Psoas muscle (tissue), 8 donors: Measurements from ENCODE around the gene TMEM167A. TPM values are rescaled to one million over a fixed set of nuclear protein-coding genes. Genes with fewer than 3 reads are reported as not detected.

Source experiments
- ATAC-seq, 4 donors: fragments of 200-7000 bp; cut with Tn5 transposase; one replicate each; pipeline ENCODE4 v1.9.1; 2020; ENCODE audit warnings: moderate library complexity in 3 of 4, mild to moderate bottlenecking in 2 of 4
- DNase-seq, 2 donors: peaks; one replicate each; pipeline ENCODE4 v3.0.0-alpha.2; 2020
- H3K27ac ChIP-seq: fragments of 200-600 bp; one replicate; pipeline ENCODE4 v1.8.0; 2022
- H3K27me3 ChIP-seq, 3 donors: fragments of 200-600 bp in 1 of 3; one replicate each; pipeline versions ENCODE4 v1.6.1 to v1.8.0; 2013 to 2022; ENCODE audit warnings: low read length in 2 of 3, mild to moderate bottlenecking in 2 of 3, moderate library complexity in 1 of 3; ENCODE audit not compliant: insufficient read depth in 3 of 3
- H3K36me3 ChIP-seq, 2 donors: fragments of 200-600 bp in 1 of 2; one replicate each; pipeline versions ENCODE4 v1.6.1 to v1.8.0; 2013 to 2022; ENCODE audit warnings: low read depth in 1 of 2, mild to moderate bottlenecking in 1 of 2, moderate library complexity in 1 of 2; ENCODE audit not compliant: insufficient read depth in 1 of 2
- H3K4me1 ChIP-seq: fragments of 200-600 bp; one replicate; pipeline ENCODE4 v1.8.0; 2022
- H3K4me3 ChIP-seq: fragments of 200-600 bp; one replicate; pipeline ENCODE4 v1.8.0; 2022; ENCODE audit warnings: mild to moderate bottlenecking
- H3K9me3 ChIP-seq: fragments of 200-600 bp; one replicate; pipeline ENCODE4 v1.8.0; 2022
- WGBS, 3 donors: extraction: QIAGEN DNeasy Blood & Tissue Kit; methylation state at CpG; one replicate each; pipeline versions ENCODE4 v1.1.6 to v1.1.7; 2013; 5-methylcytosine and 5-hydroxymethylcytosine counted together
- intact Hi-C, 2 donors: fragments of 100-400 bp; cut with DNase I; formaldehyde crosslinking; loops; one replicate each; pipeline versions ENCODE4 v1.11.0 to v1.14.2; 2022
- polyA plus RNA-seq, 3 donors: library from polyadenylated mRNA; stranded (reverse); fragments of 200-250 nt; gene quantifications; one replicate each; pipeline ENCODE4 v1.2.3, GENCODE V29; 2013
- total RNA-seq, 4 donors: library from RNA; stranded (reverse); fragmentation: NEBNext Ultra II Directional in 2 of 4; extraction: Animal tissue kit (Norgen Biotek cat#: 25700) in 2 of 4; gene quantifications; one replicate each; pipeline versions ENCODE4 v1.2.1 to v1.2.4, GENCODE V29; 2021 to 2023
- TF ChIP-seq, protein P1 (sequence below): fragments of 200-600 bp; IDR thresholded peaks from one replicate; pipeline ENCODE4 v1.8.0; 2022; ENCODE audit warnings: antibody characterized with exemption
- donor health status: healthy with polysubstance abuse.
- donor health status: DM: no; HTN: no; CAD: no; lungs with moderate emphysema.
- donor health status: Bipolar disorder and iron deficiency.
- donor health status: healthy.
- donor health status: DM: yes; HTN: yes; CAD: no.
- donor health status: DM: no; HTN: no; CAD: no.
- donor health status: DM: no; HTN: no; CAD: no.
- donor health status: DM: yes; HTN: yes; CAD: no.

The TMEM167A gene
- total and polyA plus RNA-seq, 7 donors = 17.7 to 60.8 (median 33.2) TPM

DNA sequence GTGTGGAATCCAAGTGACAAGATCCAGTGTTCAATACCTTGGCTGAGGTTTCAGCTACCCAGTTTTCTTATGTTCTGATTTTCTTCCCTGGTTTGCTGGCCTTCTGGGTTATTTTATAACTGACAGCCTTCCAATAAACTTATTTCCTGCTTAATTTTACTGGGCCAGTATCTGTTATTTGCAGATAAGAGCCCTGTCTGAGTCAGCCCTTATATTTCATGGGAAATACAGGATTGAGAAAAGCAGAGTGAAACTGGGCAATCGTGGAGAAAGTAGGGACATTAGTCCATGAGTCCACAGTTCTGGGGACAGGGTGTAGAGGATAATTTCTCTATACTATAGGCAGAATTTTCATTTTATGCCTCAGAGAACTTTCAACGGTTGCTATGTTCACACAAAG, 32.3 kb downstream of the TMEM167A start:
- TF ChIP-seq, protein P1, sequence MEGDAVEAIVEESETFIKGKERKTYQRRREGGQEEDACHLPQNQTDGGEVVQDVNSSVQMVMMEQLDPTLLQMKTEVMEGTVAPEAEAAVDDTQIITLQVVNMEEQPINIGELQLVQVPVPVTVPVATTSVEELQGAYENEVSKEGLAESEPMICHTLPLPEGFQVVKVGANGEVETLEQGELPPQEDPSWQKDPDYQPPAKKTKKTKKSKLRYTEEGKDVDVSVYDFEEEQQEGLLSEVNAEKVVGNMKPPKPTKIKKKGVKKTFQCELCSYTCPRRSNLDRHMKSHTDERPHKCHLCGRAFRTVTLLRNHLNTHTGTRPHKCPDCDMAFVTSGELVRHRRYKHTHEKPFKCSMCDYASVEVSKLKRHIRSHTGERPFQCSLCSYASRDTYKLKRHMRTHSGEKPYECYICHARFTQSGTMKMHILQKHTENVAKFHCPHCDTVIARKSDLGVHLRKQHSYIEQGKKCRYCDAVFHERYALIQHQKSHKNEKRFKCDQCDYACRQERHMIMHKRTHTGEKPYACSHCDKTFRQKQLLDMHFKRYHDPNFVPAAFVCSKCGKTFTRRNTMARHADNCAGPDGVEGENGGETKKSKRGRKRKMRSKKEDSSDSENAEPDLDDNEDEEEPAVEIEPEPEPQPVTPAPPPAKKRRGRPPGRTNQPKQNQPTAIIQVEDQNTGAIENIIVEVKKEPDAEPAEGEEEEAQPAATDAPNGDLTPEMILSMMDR = no peak
- DNase-seq (no peak), ATAC-seq (no peak)
- intact Hi-C loops = no loop called here
- Histone ChIP-seq H3K9me3 (no peaks in the 10 kb centered on the region), H3K27ac (no peak overlapping the region), H3K4me1 (no peaks in the 10 kb centered on the region), H3K36me3 (no peaks in the 10 kb centered on the region), H3K27me3 (no peaks in the 10 kb centered on the region), H3K4me3 (no peak overlapping the region)
- WGBS, 3 donors = 76 to 80% (median 80%) methylated on average over 2 of the region's 2 CpGs

GRCh38 chr5:83042507-83042906, 34.7 kb downstream of the TMEM167A start:
- WGBS, 3 donors = 87 to 97% (median 92%) methylated on average over 3 of the region's 3 CpGs
- Histone ChIP-seq H3K27ac (no peak overlapping the region), H3K9me3 (no peaks in the 10 kb centered on the region), H3K4me3 (no peak overlapping the region), H3K36me3 (no peaks in the 10 kb centered on the region), H3K4me1 (no peaks in the 10 kb centered on the region), H3K27me3 (no peaks in the 10 kb centered on the region)
- ATAC-seq (no peak), DNase-seq (no peak)
- intact Hi-C loops = no loop called here
- TF ChIP-seq, protein P1 = no peak

GRCh38 chr5:83038924-83039323, 38.3 kb downstream of the TMEM167A start:
- 91 to 92% (median 91%) methylated on average over 3 of the region's 3 CpGs for WGBS, 3 donors
- intact Hi-C loops = no loop called here

GRCh38 chr5:83036991-83037575, 40.1 kb downstream of the TMEM167A start:
- intact Hi-C loops = no loop called here
- H3K27me3 ChIP-seq = no peaks in the 10 kb centered on the region
- H3K27ac ChIP-seq = no peak overlapping the region
- ATAC-seq (no peak), DNase-seq (no peak)
- no peak overlapping the region for H3K4me3 ChIP-seq
- 70 to 79% (median 72%) methylated on average over 4 of the region's 4 CpGs for WGBS, 3 donors
- H3K36me3 ChIP-seq = no peaks in the 10 kb centered on the region
- no peaks in the 10 kb centered on the region for H3K9me3 ChIP-seq
- peaks cover 5% of the 10 kb centered on the region for H3K4me1 ChIP-seq
- TF ChIP-seq, protein P1 = no peak

More at GRCh38 chr5:83038924-83039323, 38.3 kb downstream of the TMEM167A start:
- Histone ChIP-seq H3K4me1 (peaks cover 5% of the 10 kb centered on the region), H3K4me3 (no peak overlapping the region), H3K9me3 (no peaks in the 10 kb centered on the region), H3K36me3 (no peaks in the 10 kb centered on the region), H3K27me3 (no peaks in the 10 kb centered on the region), H3K27ac (no peak overlapping the region)
- TF ChIP-seq, protein P1 = no peak
- ATAC-seq = no peak
- DNase-seq = no peak
